Suppressor macrophage treated with lipopolysaccharide for 4 hours (primary cell): ENCODE results near the gene GJB5.
"Not testable (repeated sequence)": the region's sequence is repeated elsewhere in the genome, so short reads cannot be mapped to it uniquely, and the experiment has no call there.

Experiments
- DNase-seq: peaks from one replicate; pipeline ENCODE4 v3.0.0-alpha.2; 2020

GJB5 gene

DNA sequence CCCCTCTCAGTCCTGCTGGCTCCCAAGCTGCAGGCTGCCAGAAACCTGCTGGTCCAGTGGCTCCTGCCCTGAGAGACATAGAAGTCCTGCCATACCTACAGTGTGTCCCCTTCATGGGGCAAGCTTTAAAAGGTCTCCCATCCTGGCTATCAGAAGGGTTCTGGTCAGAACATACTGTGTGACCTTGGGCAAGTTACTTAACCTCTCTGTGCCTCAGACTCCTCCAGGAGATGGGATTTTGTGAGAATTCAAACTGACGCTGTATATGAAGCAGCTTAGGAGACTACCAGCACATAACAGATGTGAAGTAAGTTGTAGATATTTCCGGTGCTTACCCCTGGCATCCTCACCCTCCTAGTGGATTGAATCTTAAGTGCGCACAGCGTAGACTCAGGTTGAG, 8.7 kb upstream of the GJB5 start:
- DNase-seq, result no peak

- no peak for DNase-seq
These were observed 7.8 kb upstream of the GJB5 start for GRCh38 chr1:34746785-34747637.

DNA sequence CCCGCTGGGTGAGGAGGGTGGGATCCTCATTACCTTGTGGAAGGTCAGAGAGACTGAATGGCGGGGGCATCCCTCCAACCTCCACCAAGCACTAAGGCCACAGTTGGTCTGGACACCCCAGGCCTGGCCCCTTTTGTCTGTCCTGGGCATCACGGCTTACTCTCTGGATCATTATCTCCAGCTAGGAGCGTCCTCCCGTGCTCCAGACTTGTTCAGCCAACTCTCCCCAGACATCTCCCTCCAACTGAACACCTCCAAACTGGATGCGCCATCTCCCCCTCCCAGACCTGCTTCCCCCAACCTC, 7.3 kb upstream of the GJB5 start:
- DNase-seq, result no peak

- no peak for DNase-seq
These were observed 4.9 kb upstream of the GJB5 start for GRCh38 chr1:34749992-34750391.

- no peak for DNase-seq
These were observed 4.2 kb upstream of the GJB5 start for GRCh38 chr1:34750610-34751009.

GRCh38 chr1:34753163-34753562, 1.7 kb upstream of the GJB5 start:
- DNase-seq, result no peak

- DNase-seq, result no peak
These were observed 1.1 kb downstream of the GJB5 start for GRCh38 chr1:34755961-34756360.

DNA sequence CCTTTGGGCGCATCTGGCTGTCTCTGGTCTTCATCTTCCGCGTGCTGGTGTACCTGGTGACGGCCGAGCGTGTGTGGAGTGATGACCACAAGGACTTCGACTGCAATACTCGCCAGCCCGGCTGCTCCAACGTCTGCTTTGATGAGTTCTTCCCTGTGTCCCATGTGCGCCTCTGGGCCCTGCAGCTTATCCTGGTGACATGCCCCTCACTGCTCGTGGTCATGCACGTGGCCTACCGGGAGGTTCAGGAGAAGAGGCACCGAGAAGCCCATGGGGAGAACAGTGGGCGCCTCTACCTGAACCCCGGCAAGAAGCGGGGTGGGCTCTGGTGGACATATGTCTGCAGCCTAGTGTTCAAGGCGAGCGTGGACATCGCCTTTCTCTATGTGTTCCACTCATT, 2.5 kb downstream of the GJB5 start:
- DNase-seq, result no peak

- DNase-seq, result no peak
These were observed 3.9 kb downstream of the GJB5 start for GRCh38 chr1:34758751-34759150.

DNA sequence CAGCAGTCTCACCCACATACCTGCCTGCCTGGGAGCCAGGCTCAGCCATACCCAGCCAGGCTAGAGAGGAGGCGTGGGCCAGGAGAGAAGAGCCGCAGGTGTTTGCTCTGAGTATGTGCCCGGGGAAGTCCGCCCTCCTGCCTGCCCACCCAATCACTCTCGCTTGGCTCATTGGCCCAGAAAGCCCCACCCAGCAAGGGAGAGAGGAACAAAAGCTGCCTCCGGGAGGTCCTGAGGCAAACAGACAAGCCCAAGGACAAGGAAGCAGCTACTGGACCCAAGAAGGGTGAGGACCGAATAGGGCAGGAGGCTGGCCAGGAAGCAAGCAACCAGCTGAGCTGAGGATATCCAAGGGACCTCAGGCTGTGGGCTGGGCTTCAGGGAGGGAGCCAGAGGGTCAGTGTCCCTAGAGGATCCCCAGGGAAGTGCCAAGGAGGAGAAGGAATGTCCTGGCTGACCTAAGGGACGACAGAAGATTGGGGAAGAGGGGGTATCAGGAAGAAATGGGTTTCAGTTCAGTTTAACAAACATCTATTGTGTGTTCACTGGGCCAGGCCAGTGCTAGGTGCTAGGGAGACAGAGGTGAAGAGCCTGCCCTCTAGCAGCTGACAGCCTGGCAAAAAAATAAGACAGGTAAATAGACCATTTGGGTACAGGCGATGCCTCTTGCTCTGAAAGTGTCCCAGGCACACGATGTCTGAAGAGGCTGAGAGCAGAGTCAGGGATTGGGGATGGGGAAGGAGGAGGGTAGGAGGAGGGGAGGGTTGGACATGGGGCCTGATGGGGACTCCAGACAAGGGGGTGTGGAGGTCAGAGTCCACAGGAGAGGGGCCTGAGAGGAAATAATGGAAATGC, 4.9 kb downstream of the GJB5 start, which contains the start of gene GJB4:
TSS of gene GJB4 (plus strand) at position 238 of the 855 bp plus-strand sequence. CDS start 1,515 bp downstream, outside the sequence.
- no peak for DNase-seq

DNA sequence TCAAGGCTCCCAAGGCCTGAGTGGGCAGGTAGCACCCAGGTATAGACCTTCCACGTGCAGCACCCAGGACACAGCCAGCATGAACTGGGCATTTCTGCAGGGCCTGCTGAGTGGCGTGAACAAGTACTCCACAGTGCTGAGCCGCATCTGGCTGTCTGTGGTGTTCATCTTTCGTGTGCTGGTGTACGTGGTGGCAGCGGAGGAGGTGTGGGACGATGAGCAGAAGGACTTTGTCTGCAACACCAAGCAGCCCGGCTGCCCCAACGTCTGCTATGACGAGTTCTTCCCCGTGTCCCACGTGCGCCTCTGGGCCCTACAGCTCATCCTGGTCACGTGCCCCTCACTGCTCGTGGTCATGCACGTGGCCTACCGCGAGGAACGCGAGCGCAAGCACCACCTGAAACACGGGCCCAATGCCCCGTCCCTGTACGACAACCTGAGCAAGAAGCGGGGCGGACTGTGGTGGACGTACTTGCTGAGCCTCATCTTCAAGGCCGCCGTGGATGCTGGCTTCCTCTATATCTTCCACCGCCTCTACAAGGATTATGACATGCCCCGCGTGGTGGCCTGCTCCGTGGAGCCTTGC, 6.4 kb downstream of the GJB5 start:
- DNase-seq, result no peak

- no peak for DNase-seq
These were observed 7.0 kb downstream of the GJB5 start for GRCh38 chr1:34761776-34762307.

DNA sequence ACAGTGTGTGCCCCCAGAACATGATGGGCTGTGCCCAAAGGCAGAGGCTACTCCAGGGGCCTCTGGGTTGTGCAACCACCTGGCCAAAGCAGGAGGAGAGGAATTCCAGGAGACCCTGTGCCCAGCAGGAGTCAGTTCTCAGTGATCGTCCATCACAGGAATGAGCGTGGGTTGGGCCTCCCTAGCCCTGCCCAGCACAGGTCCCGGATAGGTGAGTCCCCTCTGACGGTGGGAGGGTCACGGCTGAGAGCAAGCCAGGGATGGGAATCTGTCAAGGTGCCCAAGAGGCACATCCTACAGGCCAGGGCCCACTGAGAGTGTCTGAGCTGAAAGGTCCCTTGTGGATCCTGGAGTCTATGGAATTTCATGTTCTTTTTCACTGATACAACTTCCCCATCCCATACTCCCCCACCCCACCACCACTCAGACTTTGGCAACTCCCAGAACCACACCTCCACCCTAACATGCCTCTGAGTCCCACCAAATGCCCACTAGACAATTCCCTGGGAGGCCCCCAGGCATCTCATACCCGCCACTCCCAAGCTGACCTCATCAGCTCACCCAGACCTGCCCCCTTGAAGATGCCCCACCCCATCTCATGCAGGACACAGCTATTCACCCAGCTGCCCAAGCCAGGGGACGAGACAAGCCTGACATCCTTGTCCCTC, 7.8 kb downstream of the GJB5 start:
- DNase-seq, result no peak

DNA sequence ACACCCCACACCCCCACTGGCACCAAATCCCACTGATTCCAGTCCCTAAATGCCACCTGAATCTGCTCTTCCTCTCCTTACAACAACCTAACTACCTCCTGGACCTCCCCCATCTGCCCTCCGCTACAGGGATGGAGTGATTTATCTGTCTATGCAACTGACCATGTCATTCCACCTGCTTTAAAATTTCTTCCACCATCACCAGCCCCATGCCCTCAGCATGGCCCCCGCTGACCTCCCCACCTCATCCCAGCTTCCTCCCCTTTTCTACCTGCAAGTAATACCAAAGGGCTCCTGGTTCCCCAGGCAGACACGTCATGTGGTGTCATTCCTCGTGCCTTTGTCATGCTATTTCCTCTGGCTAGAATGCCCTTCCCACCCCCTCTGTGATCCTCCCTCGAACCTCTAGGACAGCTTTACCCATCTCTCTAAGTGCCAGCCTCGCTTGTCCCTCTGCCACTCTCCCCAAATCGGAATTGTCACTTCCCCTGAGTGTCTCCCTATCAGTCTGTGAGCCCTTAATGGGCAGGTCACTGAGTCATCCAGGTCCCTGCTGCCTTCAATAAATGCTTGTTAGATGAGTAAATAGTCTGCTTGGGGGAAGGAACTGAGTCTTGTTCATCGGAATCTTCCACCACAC, 8.4 kb downstream of the GJB5 start:
- no peak for DNase-seq

DNA sequence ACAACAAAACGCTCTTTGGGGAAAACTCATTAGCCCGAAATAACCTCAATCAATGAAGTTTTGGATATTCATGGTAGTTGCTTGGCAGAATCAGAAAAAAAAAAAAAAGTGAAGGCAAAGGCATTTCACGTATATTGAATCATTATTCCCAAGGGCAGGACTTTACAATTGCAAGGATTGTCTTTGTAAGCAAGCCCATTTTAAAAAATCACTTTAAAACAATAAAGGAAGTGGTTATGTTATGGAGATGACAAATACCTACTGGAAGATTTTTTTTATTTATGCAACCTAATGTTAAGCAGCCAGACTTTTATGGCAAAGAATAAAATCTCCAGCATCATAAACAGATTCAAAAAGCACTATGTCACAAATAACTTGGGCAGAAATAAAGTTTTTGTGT, 14.0 kb downstream of the GJB5 start:
- no peak for DNase-seq

- no peak for DNase-seq
These were observed 16.2 kb downstream of the GJB5 start for GRCh38 chr1:34770891-34771504.

DNA sequence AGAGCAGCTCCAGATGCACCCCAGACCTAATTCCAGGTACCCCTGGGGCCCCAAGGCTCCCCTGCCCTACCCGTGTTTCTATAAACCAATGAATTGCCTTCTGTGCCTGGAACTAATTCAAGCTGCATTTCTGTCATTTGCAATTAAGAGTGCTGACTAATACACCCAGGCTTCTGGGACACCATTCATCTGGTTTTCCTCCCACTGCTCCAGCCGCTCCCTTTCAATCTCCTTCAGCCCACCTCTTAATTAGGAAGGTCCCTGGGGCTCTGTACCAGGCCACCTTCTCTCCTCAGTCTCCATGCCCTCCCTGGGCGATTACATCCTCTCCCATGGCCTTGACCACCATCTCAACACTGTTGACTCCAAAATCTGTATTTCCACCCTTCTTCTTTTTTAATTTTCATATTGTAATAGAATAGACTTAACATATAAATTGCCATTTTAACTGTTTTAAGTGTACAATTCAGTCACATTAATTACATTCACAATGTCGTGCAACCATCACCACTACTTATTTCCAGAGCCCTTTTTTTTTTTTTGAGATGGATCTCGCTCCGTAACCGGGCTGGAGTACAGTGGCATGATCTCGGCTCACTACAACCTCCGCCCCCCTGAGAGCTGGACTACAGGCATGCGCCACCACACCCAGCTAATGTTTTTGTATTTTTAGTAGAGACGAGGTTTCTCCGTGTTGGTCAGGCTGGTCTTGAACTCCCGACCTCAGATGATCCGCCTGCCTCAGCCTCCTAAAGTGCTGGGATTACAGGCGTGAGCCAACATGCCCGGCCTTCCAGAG, 16.9 kb downstream of the GJB5 start:
- no peak for DNase-seq

GRCh38 chr1:34773114-34773513, 18.3 kb downstream of the GJB5 start:
- DNase-seq, result not testable (repeated sequence)

DNA sequence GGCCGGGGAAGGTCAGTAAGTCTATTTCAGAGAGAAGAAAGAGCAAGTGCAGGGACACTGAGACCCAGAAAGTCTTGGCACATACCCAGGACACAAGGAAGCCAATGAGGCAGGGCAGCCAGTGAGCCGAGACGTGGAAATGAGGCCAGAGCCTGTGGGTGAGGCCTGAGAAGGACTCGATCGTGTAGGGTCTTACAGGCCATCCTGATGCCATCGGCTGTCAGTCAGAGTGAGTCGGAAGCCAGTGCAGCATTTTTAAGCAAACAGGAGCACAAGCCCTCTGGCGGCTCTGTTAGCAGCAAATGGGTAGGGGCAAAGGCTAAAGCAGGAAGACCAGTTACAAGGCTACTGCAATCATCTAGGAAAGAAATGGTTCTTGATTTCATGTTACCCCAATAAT, 20.1 kb downstream of the GJB5 start:
- DNase-seq, result no peak

DNA sequence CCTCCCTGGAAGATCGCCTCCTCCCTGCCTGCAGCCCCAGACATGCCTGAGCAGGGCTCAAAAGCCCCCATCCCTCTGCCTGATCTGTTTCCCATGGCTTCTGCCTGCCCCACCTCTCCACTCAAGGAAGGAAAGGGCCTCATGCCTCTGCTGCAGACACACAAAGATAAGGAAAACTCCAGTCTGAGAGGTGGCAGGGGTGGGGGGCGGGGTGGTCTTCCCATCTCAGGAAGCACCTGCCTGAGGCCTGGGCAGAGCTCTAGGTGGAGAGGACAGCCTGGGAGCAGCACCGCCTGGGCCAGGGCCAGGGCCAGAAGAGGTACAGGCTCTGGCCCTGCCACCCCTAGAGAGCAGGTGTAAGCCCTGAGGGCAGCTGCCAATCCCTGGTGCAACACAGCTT, 22.1 kb downstream of the GJB5 start:
- no peak for DNase-seq
